T-helper 1 cell treated with Interleukin-12 subunit alpha and Interleukin-12 subunit beta and Interleukin-4 antibody, amounts not matched to agents 30 μg/mL and 1 μg/mL, for 36 hours (primary cell): ENCODE results near the gene EIF4E3.

Source experiments
- H3K27ac Mint-ChIP-seq: one replicate; pipeline ENCODE4 v1.8.0; 2021; ENCODE audit warnings: mild to moderate bottlenecking, mixed read lengths
- H3K27me3 Mint-ChIP-seq: one replicate; pipeline ENCODE4 v1.8.0; 2021; ENCODE audit warnings: low read depth, mixed read lengths
- H3K36me3 Mint-ChIP-seq: one replicate; pipeline ENCODE4 v1.8.0; 2021; ENCODE audit warnings: low read depth, mixed read lengths
- H3K4me1 Mint-ChIP-seq: one replicate; pipeline ENCODE4 v1.8.0; 2021; ENCODE audit warnings: low read depth, mixed read lengths
- H3K4me3 Mint-ChIP-seq: one replicate; pipeline ENCODE4 v1.8.0; 2021; ENCODE audit warnings: mild to moderate bottlenecking, moderate library complexity, mixed read lengths
- H3K9me3 Mint-ChIP-seq: one replicate; pipeline ENCODE4 v1.8.0; 2021; ENCODE audit warnings: mixed read lengths

The EIF4E3 gene

DNA sequence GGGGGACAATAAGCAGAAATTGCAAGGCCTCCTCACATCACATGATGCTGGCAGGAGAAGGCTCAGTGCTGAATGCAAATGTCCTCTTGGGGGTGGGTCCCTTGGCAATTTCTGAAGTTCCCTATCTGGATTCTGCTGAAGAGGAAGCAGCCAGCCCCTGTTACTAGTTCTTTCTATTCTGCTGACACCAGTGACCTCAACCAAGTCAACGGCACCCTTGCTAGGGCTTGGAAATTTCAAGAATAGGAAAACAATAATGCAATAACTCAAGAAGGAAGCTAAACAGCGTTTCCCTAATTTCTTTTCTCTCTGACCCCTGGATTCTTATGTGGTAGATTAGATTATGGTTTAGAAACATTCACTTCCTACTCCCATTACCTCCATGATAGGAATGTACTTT, 95.5 kb downstream of the EIF4E3 start:
- Mint-ChIP-seq H3K27ac (no peak overlapping the region), H3K4me1 (no peaks in the 10 kb centered on the region)

DNA sequence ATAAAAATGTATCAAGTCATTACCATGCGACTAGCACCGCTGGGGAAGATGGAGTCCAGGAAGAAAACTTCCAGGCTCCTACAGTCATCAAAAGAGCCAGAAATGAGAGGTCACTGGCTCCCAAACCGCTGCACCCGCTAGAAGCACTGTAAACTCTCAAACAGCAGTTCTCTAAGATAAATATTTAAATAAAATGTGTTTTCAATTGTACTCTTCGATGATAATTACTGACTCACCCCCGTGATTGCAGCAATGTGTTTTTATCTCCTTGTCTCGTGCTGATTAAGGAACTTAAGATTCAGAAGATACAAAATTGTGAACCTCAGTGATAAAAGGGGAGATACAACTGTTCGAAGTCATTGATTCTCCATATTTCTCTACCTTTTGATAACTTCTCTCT, 95.9 kb downstream of the EIF4E3 start:
- H3K4me3 Mint-ChIP-seq: no peak overlapping the region
- H3K36me3 Mint-ChIP-seq: no peaks in the 10 kb centered on the region
- no peaks in the 10 kb centered on the region for H3K9me3 Mint-ChIP-seq
- H3K27ac Mint-ChIP-seq: no peak overlapping the region
- no peaks in the 10 kb centered on the region for H3K27me3 Mint-ChIP-seq
- no peaks in the 10 kb centered on the region for H3K4me1 Mint-ChIP-seq

More for the DNA sequence above, 95.5 kb downstream of the EIF4E3 start:
- Mint-ChIP-seq H3K36me3 (no peaks in the 10 kb centered on the region), H3K4me3 (no peak overlapping the region), H3K9me3 (no peaks in the 10 kb centered on the region), H3K27me3 (no peaks in the 10 kb centered on the region)

DNA sequence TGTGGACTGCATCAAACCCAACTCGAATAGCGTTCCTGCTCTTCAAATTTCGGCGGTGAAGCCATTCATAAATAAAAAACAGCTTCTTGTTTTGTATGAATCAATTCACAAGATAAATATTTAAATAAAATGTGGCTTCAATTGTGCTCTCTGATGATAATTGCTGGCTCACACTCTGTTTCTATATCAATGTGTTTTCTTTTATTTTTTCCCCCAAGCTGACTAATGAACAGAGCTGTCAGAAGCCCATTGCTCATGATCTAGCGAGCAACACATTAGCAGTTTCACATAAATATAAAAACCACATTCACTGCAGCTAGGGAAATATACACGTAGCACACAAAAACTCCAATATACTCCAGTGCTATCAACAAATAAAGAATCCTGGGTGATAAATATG, 96.7 kb downstream of the EIF4E3 start:
- Mint-ChIP-seq H3K4me3 (no peak overlapping the region), H3K36me3 (no peaks in the 10 kb centered on the region), H3K9me3 (no peaks in the 10 kb centered on the region), H3K4me1 (no peaks in the 10 kb centered on the region), H3K27me3 (no peaks in the 10 kb centered on the region), H3K27ac (no peak overlapping the region)

DNA sequence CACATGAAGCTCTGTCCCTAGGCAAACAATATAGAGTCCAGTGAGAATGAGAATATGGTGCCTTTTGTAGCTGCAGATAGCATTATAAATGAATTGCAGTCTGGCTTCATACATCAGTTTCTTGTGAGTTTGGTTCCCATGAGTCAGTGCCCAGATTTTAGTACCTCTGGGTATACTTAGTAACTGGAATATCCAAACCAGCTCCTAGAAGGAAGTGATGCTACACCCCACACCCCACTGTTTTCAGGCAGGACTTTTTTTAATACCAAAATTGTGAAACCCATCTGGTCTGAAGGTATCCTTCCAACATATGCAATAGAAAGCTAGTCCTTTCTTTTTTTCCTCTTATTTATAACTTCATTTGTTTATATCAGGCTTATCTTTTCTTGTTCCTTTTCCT, 99.5 kb downstream of the EIF4E3 start:
- Mint-ChIP-seq H3K36me3 (no peaks in the 10 kb centered on the region), H3K27ac (no peak overlapping the region), H3K4me3 (no peak overlapping the region), H3K27me3 (no peaks in the 10 kb centered on the region), H3K4me1 (no peaks in the 10 kb centered on the region), H3K9me3 (no peaks in the 10 kb centered on the region)
